Measurements from ENCODE around the gene ODAD2.
A peak's percentile ranks its signal among the peaks of the same experiment; 100 is the strongest.

The ODAD2 gene, protein sequence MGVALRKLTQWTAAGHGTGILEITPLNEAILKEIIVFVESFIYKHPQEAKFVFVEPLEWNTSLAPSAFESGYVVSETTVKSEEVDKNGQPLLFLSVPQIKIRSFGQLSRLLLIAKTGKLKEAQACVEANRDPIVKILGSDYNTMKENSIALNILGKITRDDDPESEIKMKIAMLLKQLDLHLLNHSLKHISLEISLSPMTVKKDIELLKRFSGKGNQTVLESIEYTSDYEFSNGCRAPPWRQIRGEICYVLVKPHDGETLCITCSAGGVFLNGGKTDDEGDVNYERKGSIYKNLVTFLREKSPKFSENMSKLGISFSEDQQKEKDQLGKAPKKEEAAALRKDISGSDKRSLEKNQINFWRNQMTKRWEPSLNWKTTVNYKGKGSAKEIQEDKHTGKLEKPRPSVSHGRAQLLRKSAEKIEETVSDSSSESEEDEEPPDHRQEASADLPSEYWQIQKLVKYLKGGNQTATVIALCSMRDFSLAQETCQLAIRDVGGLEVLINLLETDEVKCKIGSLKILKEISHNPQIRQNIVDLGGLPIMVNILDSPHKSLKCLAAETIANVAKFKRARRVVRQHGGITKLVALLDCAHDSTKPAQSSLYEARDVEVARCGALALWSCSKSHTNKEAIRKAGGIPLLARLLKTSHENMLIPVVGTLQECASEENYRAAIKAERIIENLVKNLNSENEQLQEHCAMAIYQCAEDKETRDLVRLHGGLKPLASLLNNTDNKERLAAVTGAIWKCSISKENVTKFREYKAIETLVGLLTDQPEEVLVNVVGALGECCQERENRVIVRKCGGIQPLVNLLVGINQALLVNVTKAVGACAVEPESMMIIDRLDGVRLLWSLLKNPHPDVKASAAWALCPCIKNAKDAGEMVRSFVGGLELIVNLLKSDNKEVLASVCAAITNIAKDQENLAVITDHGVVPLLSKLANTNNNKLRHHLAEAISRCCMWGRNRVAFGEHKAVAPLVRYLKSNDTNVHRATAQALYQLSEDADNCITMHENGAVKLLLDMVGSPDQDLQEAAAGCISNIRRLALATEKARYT

DNA sequence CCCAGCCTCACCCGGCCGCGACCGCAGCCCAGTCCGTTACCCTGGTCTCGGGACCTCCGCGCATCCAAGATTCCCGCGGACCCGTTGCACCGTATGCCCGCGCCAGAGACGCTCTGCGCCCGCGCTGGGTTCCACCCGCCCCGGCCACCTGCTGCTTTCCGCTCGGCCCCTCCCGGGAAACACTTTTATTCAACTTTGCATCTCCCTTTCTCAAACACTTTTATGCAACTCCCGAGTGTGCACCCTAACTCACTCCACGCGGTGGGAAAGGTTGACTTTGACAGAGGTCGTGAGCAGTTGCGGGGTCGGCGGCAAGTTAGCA lies at the start of gene ODAD2:
TSS of gene ODAD2 (minus strand) at position 126 of the 322 bp plus-strand sequence. CDS start 3,937 bp downstream, outside the sequence.
- Histone ChIP-seq H3K36me3 (ENCODE audit: insufficient read depth, low read length) (no peaks in the 10 kb centered on the region), H3K9ac (ENCODE audit: low read depth, low read length, poor library complexity, severe bottlenecking) (peak within 1 kb of the TSS; percentile 88), H3K4me1 (ENCODE audit: insufficient read depth, low read length, poor library complexity, severe bottlenecking) (peaks cover 14% of the 10 kb centered on the region), H3F3A (ENCODE audit: low read depth) (no peaks in the 10 kb centered on the region; the same call in 1 of the 2 replicates), H3K27me3 (ENCODE audit: insufficient read depth, low read length, poor library complexity, severe bottlenecking) (no peaks in the 10 kb centered on the region), H2AFZ (ENCODE audit: low read length) (peak within 1 kb of the TSS; percentile 99), H3K4me2 (ENCODE audit: low read depth, low read length, poor library complexity, severe bottlenecking) (peak within 1 kb of the TSS; percentile 76), H3K9me3 (ENCODE audit: insufficient read depth, low read depth, low read length) (no peaks in the 10 kb centered on the region), H3K79me2 (ENCODE audit: insufficient read depth, low read length) (no peaks in the 10 kb centered on the region), H3K4me3 (ENCODE audit: low read length, poor library complexity, severe bottlenecking) (peak within 1 kb of the TSS; percentile 88), H4K20me1 (ENCODE audit: insufficient read depth, low read length, poor library complexity, severe bottlenecking) (no peaks in the 10 kb centered on the region), H3K9me2 (replicated peaks; ENCODE audit: low read depth, low read length) (no peaks in the 10 kb centered on the region)
- TF ChIP-seq, protein P1, sequence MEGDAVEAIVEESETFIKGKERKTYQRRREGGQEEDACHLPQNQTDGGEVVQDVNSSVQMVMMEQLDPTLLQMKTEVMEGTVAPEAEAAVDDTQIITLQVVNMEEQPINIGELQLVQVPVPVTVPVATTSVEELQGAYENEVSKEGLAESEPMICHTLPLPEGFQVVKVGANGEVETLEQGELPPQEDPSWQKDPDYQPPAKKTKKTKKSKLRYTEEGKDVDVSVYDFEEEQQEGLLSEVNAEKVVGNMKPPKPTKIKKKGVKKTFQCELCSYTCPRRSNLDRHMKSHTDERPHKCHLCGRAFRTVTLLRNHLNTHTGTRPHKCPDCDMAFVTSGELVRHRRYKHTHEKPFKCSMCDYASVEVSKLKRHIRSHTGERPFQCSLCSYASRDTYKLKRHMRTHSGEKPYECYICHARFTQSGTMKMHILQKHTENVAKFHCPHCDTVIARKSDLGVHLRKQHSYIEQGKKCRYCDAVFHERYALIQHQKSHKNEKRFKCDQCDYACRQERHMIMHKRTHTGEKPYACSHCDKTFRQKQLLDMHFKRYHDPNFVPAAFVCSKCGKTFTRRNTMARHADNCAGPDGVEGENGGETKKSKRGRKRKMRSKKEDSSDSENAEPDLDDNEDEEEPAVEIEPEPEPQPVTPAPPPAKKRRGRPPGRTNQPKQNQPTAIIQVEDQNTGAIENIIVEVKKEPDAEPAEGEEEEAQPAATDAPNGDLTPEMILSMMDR (conservative IDR thresholded peaks at IDR 0.05; ENCODE audit: low read length): no peak
- TF ChIP-seq EZH2phosphoT487 (IDR thresholded peaks at IDR 0.05; ENCODE audit: borderline replicate concordance): no peak

DNA sequence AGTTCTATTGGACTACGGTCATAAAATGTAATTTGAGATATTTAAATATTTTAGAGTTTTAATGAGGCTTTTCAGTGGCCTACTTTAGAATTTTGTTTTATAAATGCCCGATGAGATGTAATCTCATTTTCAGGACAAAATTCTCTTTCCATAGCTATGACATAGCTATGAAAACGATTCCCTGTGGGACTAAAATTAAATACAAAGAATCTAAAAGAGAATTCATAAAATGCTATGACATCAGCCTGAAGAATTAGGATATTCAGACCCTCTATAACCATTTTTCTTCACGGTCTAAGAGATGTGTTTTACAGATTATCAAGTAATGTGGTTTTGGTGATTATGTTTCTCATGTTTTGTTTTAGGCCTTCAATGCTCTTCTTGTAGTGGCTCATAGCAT lies 48.2 kb upstream of the ODAD2 start:
- H3K79me2 ChIP-seq (ENCODE audit: insufficient read depth, low read length): no peaks in the 10 kb centered on the region
- no peak overlapping the region for H3K9ac ChIP-seq (ENCODE audit: low read depth, low read length, poor library complexity, severe bottlenecking)
- no peaks in the 10 kb centered on the region for H3K4me1 ChIP-seq (ENCODE audit: insufficient read depth, low read length, poor library complexity, severe bottlenecking)
- H3K9me3 ChIP-seq (ENCODE audit: insufficient read depth, low read depth, low read length): no peaks in the 10 kb centered on the region
- no peak overlapping the region for H2AFZ ChIP-seq (ENCODE audit: low read length)
- H3K4me2 ChIP-seq (ENCODE audit: low read depth, low read length, poor library complexity, severe bottlenecking): no peak overlapping the region
- H3F3A ChIP-seq (ENCODE audit: low read depth): no peaks in the 10 kb centered on the region
- no peak for TF ChIP-seq EZH2phosphoT487 (IDR thresholded peaks at IDR 0.05; ENCODE audit: borderline replicate concordance)
- TF ChIP-seq, protein P1 (conservative IDR thresholded peaks at IDR 0.05; ENCODE audit: low read length): no peak
- H4K20me1 ChIP-seq (ENCODE audit: insufficient read depth, low read length, poor library complexity, severe bottlenecking): no peaks in the 10 kb centered on the region
- H3K9me2 ChIP-seq (replicated peaks; ENCODE audit: low read depth, low read length): no peaks in the 10 kb centered on the region
- no peak overlapping the region for H3K4me3 ChIP-seq (ENCODE audit: low read length, poor library complexity, severe bottlenecking)
- no peaks in the 10 kb centered on the region for H3K36me3 ChIP-seq (ENCODE audit: insufficient read depth, low read length)
- no peaks in the 10 kb centered on the region for H3K27me3 ChIP-seq (ENCODE audit: insufficient read depth, low read length, poor library complexity, severe bottlenecking)

DNA sequence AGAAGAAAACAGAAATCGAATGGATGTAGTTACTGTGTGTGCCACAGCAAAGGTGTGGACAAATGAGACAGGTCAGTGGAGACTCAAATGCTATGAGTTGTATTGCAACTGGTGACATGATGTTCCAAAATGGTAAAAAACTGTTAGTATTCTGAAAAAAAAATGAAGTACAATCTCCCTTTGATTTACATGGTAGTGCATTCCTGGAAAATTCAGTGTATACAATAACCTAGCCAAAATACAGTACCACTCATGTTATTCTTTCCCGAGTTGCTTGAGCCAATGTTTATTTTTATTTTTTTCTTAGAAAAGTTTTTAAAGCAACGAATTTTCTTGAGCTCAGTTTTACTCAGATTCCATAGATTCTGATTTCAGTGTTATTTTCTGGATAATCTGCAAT lies 47.7 kb upstream of the ODAD2 start:
- H3K9me2 ChIP-seq (replicated peaks; ENCODE audit: low read depth, low read length): no peaks in the 10 kb centered on the region
- H3K4me2 ChIP-seq (ENCODE audit: low read depth, low read length, poor library complexity, severe bottlenecking): no peak overlapping the region
- no peak overlapping the region for H3K9ac ChIP-seq (ENCODE audit: low read depth, low read length, poor library complexity, severe bottlenecking)
- H3K79me2 ChIP-seq (ENCODE audit: insufficient read depth, low read length): no peaks in the 10 kb centered on the region
- no peaks in the 10 kb centered on the region for H3K27me3 ChIP-seq (ENCODE audit: insufficient read depth, low read length, poor library complexity, severe bottlenecking)
- no peak overlapping the region for H2AFZ ChIP-seq (ENCODE audit: low read length)
- H4K20me1 ChIP-seq (ENCODE audit: insufficient read depth, low read length, poor library complexity, severe bottlenecking): no peaks in the 10 kb centered on the region
- H3K4me1 ChIP-seq (ENCODE audit: insufficient read depth, low read length, poor library complexity, severe bottlenecking): no peaks in the 10 kb centered on the region
- H3K4me3 ChIP-seq (ENCODE audit: low read length, poor library complexity, severe bottlenecking): no peak overlapping the region
- H3K9me3 ChIP-seq (ENCODE audit: insufficient read depth, low read depth, low read length): no peaks in the 10 kb centered on the region
- H3K36me3 ChIP-seq (ENCODE audit: insufficient read depth, low read length): no peaks in the 10 kb centered on the region
- TF ChIP-seq, protein P1 (conservative IDR thresholded peaks at IDR 0.05; ENCODE audit: low read length): no peak
- no peak for TF ChIP-seq EZH2phosphoT487 (IDR thresholded peaks at IDR 0.05; ENCODE audit: borderline replicate concordance)
- H3F3A ChIP-seq (ENCODE audit: low read depth): no peaks in the 10 kb centered on the region

Measured in Loucy (cell line).